Activated T-cell treated with anti-CD3 and anti-CD28 coated beads for 24 hours (primary cell): Measurements from ENCODE around the gene COX7A2.
A peak's percentile ranks its signal among the peaks of the same experiment; 100 is the strongest.

Experiments
- DNase-seq: peaks from one replicate; pipeline ENCODE4 v3.0.0-alpha.2; 2020; ENCODE audit warnings: low read depth

COX7A2 gene

GRCh38 chr6:75220357-75220756 is 23.2 kb downstream of the COX7A2 start:
- no peak for DNase-seq

DNA sequence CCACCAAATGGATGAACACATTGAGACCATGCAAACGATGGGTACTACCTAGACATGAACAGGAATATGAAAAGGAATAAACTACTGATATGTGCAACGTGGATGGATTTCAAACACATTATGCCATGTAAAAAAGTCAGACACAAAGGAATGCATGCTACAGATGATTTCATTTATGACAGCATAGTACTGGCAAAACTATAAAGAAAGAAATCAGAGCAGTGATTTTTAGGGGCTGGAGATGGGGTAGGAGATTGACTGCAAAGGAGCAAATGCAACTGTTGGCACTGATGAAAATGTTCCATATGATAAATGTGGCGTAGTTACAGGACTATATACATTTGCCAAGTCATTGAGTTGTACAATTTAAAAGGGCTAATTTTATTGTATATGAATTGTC is 24.3 kb downstream of the COX7A2 start:
- no peak for DNase-seq

- no peak for DNase-seq
Observed at GRCh38 chr6:75217193-75217592, 26.4 kb downstream of the COX7A2 start.

- DNase-seq: no peak
Observed at GRCh38 chr6:75215291-75215690, 28.3 kb downstream of the COX7A2 start.

DNA sequence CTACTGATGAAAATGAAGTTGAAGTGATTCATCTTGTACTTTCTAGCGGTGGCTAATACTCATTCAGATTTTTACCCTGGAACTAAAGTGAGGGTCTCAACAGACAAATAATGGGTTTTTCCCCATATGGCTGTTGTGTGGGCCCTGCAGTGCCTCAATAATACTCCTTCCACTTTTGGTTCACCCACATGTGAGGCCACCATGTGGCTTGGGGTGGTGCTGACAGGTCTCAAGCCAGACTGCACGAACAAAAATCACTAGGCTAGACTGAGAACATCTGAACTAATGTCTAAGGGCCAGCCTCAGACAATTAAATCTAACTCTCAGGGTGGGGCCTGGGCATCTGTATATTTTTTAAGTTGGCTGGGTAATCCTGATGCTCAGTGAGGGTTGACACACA is 29.9 kb downstream of the COX7A2 start:
- no peak for DNase-seq

DNA sequence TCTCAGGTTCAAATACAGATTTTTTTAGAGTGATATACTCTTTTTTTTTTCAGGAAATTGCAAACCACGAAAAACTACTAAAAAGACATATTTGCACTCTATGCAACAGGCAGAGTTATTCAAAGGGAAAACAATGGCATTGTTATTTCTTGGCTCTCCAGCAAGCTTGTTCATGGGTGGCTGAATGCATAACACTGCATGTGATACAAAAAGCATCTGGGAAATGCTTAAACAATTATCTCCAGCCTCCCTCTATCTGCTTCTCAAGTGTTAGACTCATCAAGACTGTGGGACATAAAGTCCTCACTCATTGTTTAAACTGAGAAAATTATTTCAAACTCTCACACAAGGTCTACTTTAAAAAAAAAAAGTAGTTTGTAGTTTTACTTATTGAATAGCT is 30.5 kb downstream of the COX7A2 start:
- no peak for DNase-seq

GRCh38 chr6:75211920-75212590 is 31.5 kb downstream of the COX7A2 start:
- no peak for DNase-seq

DNA sequence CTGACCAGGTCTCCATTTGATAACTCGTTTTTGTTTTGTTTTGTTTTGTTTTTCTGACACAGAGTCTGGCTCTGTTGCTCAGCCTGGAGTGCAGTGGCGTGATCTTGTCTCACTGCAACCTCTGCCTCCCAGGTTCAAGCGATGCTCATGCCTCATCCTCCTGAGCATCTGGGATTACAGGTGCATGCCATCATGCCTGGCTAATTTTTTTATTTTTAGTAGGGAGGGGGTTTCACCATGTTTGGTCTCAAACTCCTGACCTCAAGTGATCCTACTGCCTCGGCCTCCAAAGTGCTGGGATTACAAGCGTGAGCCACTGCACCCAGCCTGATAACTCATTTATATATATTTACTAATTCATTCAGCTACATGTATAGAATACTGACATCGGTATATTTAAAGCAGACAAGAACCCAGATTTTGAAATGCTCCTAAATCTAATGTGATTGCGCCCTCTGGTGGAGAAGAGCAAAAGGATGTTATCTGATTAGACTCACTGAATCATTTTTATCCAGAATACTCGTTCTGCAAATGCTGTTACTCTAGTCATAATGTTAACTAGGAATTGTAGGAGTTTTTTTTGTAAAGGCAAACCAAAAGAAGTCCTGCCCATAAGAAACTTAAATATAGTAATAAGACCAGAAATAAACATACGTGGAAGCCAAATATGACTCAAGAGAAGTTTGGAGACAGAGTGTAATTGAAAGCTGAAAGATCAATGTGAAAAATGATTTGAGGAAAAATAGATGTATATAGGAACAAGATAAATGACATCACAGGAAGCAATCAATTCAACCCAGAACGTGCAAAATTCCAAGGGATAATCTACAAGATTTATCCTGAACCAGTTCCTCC is 32.5 kb downstream of the COX7A2 start:
- no peak for DNase-seq

- DNase-seq: no peak
Observed at GRCh38 chr6:75209184-75209723, 34.3 kb downstream of the COX7A2 start.

GRCh38 chr6:75208298-75209183 is 35.1 kb downstream of the COX7A2 start:
- DNase-seq: peak; percentile 79

DNA sequence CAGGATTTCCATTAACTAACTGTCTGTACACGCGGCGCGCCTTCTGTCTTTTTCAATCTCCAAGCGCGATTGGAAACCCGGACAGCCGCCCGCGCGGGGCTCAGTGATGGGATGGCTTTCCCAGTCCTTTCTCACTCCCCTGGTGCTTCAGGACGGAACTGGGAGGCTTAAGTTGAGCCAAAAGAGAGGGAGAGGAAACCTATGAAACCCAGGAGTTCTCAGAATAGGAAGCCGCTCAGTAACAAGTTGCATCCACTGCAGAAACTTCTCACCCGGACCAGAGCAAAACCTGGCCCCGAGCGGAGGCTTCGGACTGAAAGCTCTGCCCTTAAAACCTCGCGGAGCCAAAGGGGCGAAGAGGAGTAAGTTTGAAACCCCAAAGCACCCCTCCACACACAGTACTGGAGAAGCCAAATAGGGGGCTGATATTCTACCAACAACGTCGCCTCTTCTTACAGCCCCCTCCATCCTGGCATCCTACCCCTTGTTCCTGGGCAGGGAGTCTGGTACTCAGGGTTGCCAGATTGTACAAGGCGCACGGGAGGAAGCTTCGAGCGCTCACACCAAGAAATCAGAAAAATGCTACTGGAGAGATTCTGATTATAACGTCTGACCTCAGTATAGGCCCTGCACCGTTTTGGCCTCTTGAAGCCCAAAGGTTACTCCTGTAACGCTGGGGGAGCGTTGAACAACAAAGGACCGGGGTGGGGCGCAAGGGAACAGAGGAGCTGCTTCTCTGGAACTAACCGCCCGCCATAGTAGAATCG is 36.8 kb downstream of the COX7A2 start:
- no peak for DNase-seq

DNA sequence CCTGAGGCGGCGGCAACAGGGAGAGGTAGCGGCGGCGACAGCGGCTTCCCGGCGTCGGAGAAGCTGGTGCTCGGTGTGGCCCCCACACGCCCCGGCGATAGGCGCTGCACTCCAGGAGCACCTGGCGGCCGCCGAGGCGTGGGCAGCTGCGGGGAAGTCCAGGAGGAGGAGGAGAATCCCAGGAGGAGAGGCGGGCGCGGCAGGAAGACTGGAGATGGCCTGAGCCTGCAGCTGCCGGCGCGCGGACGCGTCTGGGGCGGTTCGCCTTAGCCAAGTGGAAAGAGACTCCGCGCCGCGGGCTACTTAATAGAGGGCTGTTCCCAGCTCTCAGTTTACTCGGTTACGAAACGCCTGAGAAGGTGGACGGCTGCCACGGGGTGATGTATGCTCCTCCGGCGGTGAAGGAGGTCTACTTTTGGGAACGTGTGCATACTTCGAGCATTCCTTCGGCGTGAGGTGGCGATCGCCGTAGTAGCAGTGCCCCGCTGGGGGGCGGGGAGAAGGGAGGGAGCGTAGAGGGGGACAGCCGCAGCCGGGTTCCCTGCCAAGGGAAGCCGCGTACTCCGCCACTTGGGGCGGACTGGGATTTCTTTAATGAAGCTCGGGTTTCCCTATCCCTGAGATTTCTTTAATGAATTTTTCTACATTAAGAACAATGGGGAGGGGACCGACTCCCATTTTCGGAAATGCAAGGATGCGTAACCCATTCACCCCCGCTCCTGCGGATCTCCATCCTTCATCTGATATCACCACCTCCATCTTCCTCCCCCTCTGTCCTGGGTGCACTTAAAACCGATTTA is 37.6 kb downstream of the COX7A2 start, which contains the start of gene COL12A1:
Gene COL12A1, minus strand, starts transcription at position 278 of the 800 bp plus-strand sequence. CDS start 3,261 bp downstream, outside the sequence.
- no peak for DNase-seq

GRCh38 chr6:75204959-75205775 is 38.4 kb downstream of the COX7A2 start:
- no peak for DNase-seq

- DNase-seq: no peak
Observed at GRCh38 chr6:75204217-75204958, 39.2 kb downstream of the COX7A2 start.

DNA sequence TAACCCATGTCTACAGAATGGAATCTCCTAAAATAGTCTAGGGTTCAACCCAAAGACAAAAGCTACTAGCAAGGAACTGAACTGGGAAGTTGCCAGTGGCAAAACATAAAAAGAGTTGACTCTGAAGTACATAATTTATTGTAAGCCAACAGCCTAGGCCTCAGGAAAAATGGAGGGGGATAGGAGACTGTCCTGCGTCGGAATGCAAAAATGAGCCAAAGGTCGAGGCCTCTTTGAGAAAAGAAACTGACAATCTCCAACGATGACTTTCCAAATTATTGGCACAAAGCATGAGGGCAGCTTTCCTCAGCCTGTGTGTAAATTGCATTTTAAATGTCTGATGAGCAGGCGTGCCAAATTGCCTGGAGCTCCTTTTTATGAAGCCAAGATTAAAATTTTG is 39.9 kb downstream of the COX7A2 start:
- no peak for DNase-seq

DNA sequence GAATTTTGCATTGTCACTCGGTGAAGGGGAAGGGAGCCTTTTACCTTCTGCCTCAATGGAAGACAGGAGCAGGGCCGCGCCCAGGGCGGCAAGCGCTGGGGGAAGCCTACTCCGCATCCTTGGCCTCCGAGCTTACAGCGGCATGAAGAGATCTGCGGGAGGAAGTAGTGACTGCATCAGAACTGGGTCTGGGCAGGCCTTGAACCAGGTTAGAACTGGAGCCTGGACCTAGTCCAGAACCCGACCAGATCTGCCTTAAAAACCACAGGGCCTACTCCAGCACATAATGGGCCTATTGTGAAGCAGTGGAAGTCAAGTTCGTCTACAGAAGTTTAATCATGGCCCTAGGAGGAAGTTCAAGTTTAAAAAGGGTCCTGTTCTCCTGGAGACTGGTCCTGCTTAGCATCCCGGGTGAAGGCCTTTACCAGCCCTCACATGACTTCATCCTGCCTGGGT is 40.9 kb downstream of the COX7A2 start:
- DNase-seq: no peak

DNA sequence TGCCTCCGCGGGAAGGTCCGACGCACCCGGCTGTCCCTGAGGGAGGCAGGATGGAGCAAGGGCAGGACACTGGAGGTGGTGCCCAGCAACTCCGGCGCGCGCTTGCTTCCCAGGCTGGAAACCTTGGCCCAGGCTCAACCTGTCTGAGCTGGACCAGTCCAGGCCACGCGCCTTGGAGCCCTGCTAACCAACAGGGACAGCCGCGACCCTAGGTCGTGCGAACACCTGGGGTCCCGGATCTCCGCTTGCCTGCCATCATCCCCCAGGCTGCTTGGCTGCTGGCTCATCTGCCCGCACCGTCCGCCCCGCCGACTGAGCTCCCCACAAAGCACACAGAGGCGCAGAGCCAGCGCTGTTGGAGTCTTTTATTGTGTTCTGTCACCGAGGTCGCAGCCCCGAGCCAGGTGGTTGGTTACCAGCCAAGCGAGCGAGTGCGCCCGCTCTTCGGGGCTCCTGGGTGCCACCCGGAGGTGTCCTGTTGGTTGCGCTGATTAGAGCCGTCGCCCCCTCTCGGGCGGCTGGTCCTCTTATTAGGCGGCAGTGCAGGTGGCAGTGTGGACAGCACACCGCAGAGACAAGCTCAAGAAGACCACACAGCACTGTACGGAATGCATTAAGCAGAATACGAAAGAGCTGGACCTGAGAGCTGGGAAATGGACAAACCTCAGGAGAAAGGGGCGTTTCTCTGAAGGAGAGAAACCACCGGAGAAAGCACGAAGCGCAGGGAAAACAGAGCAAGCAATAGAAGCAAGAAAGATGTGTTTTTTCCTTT is 41.5 kb downstream of the COX7A2 start:
- DNase-seq: no peak

- DNase-seq: no peak
Observed at GRCh38 chr6:75201021-75201420, 42.6 kb downstream of the COX7A2 start.
